HL-60 (cell line): Measurements from ENCODE around the gene CRLF2.

Source experiments
- DNase-seq, 2 experiments: peaks; one replicate each; pipeline ENCODE4 v3.0.0-alpha.2; 2010 to 2020; ENCODE audit warnings: low read depth in 1 of 2, low spot score in 1 of 2
- H3K27ac ChIP-seq: fragments of 250-450 bp; sonication (Bioruptor Pico); replicated peaks from 2 replicates; pipeline ENCODE4 v1.5.1; 2020; ENCODE audit warnings: mild to moderate bottlenecking, moderate library complexity
- H3K27me3 ChIP-seq: fragments of 250-450 bp; sonication (Bioruptor Pico); 2 replicates; pipeline ENCODE4 v1.5.1; 2021; ENCODE audit warnings: mild to moderate bottlenecking, moderate library complexity; ENCODE audit not compliant: insufficient read depth, poor library complexity, severe bottlenecking
- H3K4me3 ChIP-seq: replicated peaks from 2 replicates; pipeline ENCODE4 v1.5.1; 2011; ENCODE audit warnings: mild to moderate bottlenecking, control low read depth, low read length; ENCODE audit not compliant: insufficient read depth
- GABPA ChIP-seq: IDR thresholded peaks from 2 replicates; pipeline ENCODE4 v1.6.1; 2012; ENCODE audit warnings: low read depth
- POLR2AphosphoS5 ChIP-seq: IDR thresholded peaks from 2 replicates; pipeline ENCODE4 v1.6.1; 2012; ENCODE audit warnings: low read depth
- SPI1 ChIP-seq: IDR thresholded peaks from 2 replicates; pipeline ENCODE4 v1.6.1; 2012; ENCODE audit warnings: low read depth, mild to moderate bottlenecking, borderline replicate concordance
- TF ChIP-seq, protein P1 (sequence below): IDR thresholded peaks from 2 replicates; pipeline ENCODE4 v1.6.1; 2012; ENCODE audit warnings: low read depth; ENCODE audit not compliant: insufficient replicate concordance
- TF ChIP-seq, protein P2 (sequence below): IDR thresholded peaks from one replicate; pipeline ENCODE4 v1.5.1; 2011; ENCODE audit warnings: low read length, control low read depth, inconsistent platforms; ENCODE audit not compliant: insufficient read depth

The CRLF2 gene

DNA sequence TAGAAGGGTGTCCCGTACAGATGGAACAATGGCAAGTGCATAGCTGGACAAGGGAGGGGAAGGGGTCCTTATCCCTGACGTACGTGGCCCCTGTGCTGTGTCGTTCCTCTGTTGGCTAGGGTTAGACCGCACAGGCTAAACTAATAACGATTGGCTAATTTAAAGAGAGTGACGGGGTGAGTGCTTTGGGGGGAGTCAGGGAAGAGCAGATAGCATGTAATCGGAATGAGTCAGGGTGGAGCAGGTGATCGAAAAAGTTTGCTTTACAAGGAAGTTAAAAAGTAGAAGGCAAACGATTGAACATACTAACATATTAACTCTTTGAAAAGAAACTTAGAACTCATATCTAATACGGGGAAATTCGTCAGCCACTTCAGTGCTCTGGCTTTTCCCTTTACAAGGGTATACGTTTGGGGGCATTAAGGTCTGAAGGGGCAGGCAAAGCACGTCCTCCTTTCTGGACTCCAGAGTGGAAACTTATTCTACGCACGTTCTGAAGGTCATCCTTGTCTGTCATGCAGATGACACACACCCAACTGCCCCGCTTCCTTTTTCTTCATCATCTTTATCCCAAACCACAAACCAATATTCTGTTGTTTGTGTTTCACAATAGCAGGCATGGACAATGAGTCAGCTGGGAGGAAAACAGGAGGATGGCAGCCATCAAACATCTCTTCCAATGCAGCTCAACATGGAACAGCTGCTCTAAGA, 10.2 kb upstream of the CRLF2 start:
- DNase-seq: peak; percentile 56 to 72
- peak overlapping the region; percentile 16; the same call in 1 of the 2 replicates for H3K27ac ChIP-seq
- TF ChIP-seq, protein P1, sequence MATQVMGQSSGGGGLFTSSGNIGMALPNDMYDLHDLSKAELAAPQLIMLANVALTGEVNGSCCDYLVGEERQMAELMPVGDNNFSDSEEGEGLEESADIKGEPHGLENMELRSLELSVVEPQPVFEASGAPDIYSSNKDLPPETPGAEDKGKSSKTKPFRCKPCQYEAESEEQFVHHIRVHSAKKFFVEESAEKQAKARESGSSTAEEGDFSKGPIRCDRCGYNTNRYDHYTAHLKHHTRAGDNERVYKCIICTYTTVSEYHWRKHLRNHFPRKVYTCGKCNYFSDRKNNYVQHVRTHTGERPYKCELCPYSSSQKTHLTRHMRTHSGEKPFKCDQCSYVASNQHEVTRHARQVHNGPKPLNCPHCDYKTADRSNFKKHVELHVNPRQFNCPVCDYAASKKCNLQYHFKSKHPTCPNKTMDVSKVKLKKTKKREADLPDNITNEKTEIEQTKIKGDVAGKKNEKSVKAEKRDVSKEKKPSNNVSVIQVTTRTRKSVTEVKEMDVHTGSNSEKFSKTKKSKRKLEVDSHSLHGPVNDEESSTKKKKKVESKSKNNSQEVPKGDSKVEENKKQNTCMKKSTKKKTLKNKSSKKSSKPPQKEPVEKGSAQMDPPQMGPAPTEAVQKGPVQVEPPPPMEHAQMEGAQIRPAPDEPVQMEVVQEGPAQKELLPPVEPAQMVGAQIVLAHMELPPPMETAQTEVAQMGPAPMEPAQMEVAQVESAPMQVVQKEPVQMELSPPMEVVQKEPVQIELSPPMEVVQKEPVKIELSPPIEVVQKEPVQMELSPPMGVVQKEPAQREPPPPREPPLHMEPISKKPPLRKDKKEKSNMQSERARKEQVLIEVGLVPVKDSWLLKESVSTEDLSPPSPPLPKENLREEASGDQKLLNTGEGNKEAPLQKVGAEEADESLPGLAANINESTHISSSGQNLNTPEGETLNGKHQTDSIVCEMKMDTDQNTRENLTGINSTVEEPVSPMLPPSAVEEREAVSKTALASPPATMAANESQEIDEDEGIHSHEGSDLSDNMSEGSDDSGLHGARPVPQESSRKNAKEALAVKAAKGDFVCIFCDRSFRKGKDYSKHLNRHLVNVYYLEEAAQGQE: no peak
- TF ChIP-seq, protein P2, sequence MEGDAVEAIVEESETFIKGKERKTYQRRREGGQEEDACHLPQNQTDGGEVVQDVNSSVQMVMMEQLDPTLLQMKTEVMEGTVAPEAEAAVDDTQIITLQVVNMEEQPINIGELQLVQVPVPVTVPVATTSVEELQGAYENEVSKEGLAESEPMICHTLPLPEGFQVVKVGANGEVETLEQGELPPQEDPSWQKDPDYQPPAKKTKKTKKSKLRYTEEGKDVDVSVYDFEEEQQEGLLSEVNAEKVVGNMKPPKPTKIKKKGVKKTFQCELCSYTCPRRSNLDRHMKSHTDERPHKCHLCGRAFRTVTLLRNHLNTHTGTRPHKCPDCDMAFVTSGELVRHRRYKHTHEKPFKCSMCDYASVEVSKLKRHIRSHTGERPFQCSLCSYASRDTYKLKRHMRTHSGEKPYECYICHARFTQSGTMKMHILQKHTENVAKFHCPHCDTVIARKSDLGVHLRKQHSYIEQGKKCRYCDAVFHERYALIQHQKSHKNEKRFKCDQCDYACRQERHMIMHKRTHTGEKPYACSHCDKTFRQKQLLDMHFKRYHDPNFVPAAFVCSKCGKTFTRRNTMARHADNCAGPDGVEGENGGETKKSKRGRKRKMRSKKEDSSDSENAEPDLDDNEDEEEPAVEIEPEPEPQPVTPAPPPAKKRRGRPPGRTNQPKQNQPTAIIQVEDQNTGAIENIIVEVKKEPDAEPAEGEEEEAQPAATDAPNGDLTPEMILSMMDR: no peak
- TF ChIP-seq SPI1 (0 out of 2 replicates have a peak, but pooled peaks have one; percentile 14), POLR2AphosphoS5 (peak; percentile 44; the same call in 1 of the 2 replicates)
- no peaks in the 10 kb centered on the region for H3K27me3 ChIP-seq
- H3K4me3 ChIP-seq: no peak overlapping the region

DNA sequence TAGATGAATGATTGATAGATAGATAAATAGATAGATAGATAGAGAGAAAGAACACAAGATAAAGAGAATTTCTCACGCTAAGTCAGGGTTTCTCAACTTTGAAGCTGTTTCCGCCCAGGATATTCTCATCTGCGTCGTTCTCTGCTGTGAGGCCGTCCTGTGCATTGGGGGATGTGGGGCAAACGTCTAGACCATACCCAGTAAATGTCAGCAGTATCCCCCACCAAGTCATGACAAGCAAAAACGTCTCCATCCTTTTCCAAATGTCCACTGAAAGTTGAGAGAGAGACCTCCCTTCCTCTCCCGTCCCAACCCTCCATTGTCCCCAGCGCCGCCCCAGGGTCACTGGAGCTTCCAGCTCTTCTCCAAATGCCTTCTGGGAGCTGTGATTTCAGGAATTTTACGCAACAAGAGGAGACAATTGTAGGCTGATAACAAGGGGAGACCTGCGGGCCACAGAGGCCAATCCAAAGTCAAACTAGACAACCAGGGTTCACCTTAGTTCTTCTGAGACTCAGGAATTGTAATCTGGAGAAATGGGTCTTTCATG, 8.9 kb upstream of the CRLF2 start:
- Histone ChIP-seq H3K27ac (no peak overlapping the region), H3K4me3 (no peak overlapping the region), H3K27me3 (no peaks in the 10 kb centered on the region)
- TF ChIP-seq SPI1: no peak
- TF ChIP-seq, protein P1: no peak
- TF ChIP-seq POLR2AphosphoS5: no peak
- no peak for TF ChIP-seq GABPA
- TF ChIP-seq, protein P2: no peak
- DNase-seq: no peak

DNA sequence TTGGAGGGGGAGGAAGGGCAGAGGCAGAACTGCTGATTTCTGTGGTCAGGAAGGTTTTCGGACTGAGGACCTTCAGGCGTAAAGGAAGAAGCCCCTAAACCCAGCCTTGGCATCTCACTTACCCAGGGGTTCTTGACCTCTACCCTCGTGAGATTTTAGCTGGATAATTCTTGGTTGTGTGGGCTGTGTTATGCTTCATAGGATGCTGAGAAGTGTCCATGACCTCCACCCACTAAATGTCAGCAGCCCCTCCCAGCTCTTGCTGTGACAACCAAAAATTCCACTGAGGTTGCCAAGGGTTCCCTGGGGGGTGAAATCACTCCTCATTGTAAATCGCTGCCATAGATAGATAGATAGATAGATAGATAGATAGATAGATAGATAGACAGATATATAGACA, 5.8 kb upstream of the CRLF2 start:
- Histone ChIP-seq H3K27me3 (no peaks in the 10 kb centered on the region), H3K4me3 (no peak overlapping the region), H3K27ac (no peak overlapping the region)
- TF ChIP-seq SPI1 (no peak), POLR2AphosphoS5 (no peak)
- DNase-seq: no peak

DNA sequence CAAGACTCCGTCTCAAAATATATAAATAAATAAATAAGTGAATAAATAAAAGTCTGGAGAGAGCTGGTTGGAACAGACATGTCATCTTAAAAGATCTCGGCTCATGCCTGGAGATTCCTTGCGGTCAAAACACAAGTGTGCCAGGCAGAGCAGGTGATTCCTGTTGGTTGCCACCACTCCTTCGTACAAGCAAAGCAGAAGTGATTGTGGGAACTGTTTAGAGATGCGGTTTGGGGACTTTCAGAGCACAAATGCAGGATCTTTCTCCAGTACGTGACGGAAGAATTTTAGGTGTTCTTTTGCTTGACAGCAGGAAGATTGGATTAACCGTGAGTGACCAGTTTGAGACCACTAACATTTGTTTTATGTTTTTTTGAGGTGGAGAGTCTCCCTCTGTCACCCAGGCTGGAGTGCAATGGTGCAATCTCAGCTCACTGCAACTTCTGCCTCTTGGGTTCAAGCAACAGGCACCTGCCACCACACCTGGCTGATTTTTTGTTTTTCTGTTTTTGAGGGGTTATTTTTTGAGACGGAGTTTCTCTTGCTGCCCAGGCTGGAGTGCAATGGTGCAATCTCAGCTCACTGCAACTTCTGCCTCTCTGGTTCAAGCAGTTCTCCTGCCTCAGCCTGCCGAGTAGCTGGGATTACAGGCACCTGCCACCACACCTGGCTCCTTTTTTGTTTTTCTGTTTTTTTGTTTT, 2.8 kb upstream of the CRLF2 start:
- no peak for TF ChIP-seq GABPA
- TF ChIP-seq, protein P2: no peak
- peak; percentile 78 for TF ChIP-seq POLR2AphosphoS5
- TF ChIP-seq, protein P1: no peak
- peak; percentile 79; the same call in 1 of the 2 replicates for TF ChIP-seq SPI1
- peak in 1 of 2 experiments; percentile 75 for DNase-seq
- no peak overlapping the region for H3K27ac ChIP-seq
- H3K4me3 ChIP-seq: no peak overlapping the region
- no peaks in the 10 kb centered on the region for H3K27me3 ChIP-seq
